NCI-H2196 (cell line): ENCODE data around the gene EFR3B.

Experiments used
- DNase-seq: peaks from one replicate; lab custom pipeline; 2025; ENCODE audit not compliant: unreplicated experiment; lab: John Stamatoyannopoulos, UW

Gene EFR3B

DNA sequence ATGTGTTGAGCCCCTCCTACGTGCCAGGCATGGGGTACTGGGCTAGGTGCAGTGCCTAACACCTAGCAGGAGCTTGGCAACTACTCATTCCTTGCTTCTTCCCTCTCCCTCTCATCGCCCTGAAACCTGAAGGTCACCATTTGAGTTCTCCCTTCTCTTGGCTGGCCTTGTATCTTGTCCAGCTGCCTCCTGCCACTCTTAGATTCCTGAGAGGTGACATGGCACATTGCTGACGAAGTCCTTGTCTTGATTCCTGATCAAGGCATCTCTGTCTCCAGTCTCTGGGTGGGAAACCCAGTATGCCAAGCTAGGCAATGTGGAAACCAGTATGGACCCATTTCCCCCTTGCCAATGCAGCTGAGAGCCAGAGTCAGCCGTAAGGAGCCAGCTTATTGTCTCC, 9.0 kb upstream of the EFR3B start:
- no peak for DNase-seq

DNA sequence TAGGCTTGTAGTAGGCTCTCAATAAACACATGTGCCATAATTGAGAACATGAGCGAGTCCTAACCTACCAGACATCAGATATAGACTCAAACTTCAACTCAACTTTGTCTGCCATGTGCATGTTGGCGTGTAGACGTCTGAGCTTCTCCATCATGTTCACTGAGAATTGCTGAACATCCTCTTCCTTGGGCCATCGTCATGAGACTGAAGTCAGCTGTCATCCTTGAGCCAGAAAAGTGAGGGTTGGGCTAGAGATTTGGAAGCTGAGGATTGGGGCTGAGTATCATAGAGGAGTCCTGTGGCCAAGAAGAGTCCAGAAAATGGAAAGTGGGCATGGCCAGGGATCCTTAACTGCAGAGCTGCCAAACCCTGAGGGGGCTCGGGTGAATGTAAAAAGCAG, 7.8 kb upstream of the EFR3B start:
- no peak for DNase-seq

DNA sequence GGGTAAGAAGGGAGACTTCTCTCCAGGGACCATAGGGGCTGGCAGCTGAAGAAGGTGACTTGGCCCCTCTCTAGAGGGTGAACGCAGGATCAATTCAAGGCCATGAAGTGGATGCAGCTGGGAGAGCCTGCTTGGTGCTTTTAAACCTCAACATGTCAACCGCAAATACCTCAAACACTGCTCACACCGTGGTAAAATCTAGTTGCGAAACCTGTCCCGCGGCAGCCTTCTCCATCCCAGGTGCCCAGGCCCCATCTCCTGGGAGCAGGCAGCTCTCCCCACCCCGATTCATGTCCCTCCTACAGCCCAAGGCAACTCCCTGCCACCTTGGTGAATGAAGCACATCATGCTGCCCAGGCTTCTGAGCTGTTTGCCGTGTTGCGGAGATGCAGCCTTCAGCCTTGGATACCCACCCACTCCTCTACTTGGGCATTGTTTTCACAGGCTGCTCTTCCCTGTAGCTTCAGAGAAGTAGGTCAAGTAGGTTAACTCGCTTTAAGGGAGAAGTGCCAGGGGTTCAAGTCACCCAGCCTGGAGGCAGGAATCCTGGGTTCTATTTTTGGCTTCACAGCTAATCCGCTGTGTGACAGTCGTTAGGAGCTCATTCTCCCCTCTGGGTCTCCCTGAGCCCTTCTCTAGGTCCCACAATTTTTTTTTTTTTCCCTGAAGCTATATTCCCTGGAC, 6.2 kb upstream of the EFR3B start:
- no peak for DNase-seq

DNA sequence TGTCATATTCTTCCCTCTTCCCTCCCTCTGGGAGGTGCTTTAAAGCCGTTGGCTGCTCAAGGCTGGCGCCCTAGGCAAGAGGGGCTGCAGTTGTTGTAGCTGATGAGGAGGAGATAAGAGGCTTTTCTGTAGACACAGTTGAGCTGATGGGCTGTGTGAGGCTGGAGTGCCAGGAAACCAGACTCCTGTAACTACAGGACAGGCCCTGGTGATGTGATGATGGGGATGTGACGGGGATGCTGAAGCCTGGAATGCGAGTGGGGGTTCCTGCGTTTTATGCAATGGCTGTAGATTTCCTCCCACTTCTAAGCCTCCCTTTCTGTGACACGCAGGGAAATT, 5.7 kb upstream of the EFR3B start:
- DNase-seq, result no peak

DNA sequence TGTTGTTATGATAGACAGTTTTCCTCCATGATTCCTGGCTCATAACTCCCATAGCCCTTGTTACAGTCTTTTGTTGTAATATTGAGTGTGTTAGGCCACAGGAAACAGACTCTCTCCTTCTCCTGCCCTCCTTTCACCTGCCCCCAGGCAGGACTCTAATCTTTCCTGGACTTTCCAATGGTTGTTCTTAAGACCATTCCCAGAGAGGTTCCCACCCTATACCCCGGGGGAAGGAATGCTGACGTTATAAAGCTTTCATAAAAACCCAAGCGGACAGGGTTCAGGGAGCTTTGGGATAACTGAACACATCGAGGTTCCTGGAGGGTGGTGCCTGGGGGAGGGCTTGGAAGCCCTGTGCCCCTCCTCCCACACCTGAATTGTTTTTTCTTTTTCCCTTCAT, 2.8 kb upstream of the EFR3B start:
- DNase-seq, result no peak

DNA sequence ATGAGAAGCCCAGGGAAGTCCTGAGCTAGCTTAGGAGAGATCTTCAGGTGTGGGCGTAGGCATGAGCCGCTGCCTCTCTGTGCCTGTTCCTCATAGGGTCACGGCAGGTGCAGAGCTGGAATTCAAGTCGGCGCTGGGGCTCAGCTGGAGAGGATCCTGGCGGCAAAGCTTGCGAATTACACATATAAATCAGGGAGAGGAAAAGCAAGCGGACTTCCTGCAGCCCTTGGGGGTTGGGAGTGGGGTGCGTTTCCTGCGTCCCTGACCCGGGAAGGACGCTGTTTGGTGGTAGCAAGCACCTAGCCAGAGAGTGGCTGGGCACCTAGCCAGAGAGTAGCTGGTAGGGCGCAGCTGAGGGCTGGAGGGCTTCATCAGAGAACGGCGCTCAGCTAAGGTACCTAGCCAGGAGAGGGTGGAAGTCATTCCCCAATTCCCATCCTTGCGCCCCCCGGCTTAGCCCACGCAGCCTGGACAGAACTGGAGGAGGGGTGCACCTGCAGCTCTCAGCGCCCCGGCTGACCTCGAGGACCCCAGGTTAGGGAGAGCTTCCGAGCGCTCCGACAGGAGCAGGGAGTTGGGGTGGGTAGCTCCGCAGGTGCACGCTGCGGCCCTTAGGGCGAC, 459 bp upstream of the EFR3B start:
- DNase-seq, result peak; percentile 79

DNA sequence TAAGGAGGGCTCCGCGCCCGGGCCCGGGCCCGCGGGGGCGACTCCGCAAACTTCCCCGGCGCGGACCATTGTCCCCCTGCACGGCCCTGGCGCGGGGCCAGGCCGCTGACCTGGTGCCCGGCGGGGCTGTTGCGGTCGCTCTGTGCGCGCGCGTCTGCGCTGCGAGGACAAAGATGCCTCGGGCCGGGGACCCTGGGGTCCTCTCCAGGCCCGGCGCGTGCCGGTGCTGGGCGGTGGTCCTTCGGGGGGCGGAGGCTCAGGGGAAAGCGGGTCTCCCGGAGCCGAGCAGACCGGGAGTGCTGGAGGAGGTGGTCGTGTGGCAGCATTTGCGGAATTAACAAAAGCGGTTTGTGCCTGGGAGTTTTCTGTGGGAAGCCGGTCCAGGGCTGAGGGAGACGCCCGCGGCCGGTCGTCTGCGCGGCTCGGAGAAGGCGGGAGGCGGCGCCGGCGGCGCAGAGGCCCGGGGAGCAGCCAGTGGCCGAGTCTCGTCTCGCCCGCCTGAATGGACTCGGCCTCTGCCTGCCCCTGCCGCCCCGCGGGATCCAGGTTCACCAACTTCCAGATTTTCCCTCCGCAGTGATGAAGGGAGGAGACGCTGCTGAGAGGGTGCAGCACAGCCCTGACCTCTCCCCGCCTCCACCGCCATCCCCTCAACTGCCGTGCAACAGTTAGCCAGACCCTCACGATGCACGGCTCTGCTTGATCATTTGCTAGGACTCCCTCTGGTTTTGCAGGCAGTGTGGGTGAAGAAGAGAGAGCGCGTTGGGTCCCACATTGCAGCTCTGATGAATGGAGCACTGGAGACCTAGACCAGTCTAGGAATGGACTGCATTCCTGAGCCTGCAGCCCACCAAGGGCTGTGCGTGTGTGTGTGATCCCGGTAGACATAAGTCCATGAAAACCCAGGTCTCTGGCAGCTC, 705 bp downstream of the EFR3B start:
- DNase-seq, result peak; percentile 33

DNA sequence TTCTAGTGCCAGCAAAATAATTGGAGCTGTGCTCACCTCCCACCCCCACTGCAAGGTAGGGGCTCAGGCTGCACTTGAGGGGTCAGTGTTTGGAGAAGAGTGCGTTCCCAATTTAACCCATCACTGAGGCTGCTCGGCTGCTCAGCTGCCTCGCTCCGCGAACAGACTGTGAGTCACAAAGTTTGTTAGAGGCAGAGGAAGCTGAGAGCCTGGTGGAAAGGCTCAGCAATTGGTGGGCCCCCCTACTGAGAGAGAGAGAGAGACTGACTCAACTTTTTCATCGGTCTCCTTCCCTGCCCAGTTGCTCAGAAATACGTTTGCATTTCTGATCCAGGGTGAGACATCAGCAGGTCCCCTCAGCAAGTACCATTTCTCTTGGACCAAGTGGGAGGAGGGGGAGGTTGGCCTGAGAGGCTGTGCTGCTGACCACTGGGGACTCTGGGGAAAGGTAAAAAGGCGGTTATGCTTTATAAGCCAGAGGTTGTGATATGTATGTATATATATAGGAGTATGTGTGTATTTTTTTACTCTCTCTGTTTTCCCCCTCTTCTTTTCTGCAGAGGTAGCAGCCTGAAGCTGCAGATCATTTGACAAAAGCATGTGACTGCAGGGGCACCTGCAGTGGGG, 1.5 kb downstream of the EFR3B start:
- DNase-seq, result no peak

DNA sequence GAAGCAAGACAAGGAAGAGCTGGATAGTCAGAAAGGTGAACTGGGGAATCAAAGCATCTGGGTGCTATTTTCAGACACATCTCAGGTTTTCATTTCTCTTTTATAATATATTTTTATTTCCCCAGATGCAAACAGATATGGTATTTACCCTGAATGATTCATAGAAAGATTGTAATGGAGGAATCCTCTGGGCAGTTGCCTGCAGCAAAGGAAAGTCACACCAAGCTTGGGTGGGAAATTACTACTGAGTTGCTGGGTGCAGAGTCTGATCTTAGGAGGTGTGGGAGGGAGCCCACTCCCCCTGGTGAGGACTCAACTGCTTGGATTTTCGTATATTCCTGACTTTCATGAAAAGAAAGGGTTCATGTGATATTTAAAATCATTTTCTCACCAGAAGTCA, 2.1 kb downstream of the EFR3B start:
- no peak for DNase-seq

DNA sequence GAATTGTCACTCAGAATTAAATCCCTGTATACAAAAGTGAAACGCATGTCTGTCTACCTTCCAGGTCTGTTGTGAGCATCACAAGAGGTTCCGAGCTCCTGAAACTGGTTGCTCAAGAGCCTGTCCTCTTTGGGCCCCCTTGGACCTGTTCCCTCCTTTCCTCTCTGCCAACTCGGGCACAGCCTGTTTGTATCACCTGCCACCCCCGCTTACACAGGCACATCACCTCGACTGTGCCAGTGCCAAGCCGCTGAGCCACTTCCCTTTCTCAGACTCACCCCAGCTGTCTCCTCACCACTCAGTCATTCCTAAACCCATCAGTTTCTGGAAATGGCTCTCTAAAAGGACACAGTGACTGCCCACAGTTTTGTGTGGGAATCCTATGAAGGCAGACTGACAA, 3.1 kb downstream of the EFR3B start:
- peak; percentile 34 for DNase-seq

DNA sequence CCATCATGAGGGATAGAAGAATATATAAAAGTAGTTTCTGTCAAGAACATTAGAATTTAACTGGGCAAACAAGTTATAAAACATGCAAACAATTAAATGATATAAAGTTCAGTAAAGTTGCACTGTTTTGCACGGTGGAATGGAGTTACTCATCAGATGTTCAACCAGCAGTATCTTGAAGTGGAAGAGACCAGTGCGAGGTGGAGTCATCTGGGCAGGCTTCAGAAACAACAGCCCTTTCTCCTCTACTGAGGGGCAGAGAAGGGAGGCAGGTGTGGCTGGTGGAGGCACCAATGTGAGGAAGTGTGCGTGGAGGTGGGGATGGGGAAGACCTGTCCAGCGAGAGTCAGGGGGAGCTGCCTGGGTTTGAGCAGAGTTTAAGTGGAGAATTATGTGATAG, 7.5 kb downstream of the EFR3B start:
- no peak for DNase-seq

DNA sequence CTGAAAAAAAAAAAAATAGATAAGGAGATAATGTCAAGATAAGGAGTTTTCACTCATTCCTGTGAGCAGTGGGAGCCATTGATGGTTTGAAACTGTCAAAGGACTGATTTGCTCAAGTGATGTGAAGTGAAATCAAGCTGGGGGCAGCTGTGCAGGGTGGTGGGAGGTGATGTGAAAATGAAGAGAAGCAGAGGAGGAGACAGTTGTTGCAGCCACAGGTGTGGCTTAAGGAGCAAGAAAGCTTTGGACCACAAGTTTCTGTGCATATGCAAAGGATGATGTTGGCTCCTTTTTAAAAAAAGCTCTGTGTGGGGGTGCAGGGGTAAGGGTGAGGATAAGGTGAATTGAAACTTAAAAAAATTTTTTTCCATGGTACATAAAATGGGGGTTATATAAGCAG, 8.3 kb downstream of the EFR3B start:
- no peak for DNase-seq

DNA sequence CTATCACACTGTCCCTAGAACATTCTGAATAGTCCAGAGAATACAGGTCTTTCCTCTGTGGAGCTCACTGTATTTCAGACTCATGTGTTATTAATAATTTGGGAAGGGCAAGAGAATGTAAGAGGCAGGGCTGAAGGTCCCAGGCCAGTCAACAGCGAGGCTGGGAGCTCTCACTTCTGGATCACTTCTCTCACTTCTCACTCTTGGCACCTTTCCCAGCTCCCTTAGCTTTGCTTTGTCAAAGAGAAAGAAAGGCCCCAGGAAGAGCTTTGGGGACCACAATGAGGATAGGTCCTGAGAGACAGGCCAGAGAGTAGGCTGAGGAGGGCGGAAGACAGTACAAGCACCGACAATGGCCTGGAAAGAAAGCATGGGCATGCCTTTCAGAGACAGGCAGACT, 11.2 kb downstream of the EFR3B start:
- peak; percentile 14 for DNase-seq

DNA sequence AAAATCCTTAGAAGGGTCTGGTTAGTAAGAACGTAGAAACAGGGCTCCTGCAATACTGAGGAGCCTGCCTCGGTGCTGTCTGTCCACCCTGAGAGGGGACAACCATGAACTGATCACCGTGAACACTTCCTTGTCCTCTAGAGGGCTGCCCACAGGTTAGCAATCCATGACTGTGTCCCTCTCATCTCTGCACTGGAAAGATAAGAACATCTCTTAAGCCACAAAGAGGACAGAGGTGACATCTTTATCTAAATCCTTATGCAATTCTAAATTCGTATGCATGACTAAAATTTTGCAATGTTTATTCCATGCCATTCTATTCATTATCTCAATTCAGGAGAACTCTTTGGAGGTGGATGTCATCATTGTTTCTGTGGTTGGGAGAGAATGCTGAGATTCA, 12.8 kb downstream of the EFR3B start:
- DNase-seq, result no peak

DNA sequence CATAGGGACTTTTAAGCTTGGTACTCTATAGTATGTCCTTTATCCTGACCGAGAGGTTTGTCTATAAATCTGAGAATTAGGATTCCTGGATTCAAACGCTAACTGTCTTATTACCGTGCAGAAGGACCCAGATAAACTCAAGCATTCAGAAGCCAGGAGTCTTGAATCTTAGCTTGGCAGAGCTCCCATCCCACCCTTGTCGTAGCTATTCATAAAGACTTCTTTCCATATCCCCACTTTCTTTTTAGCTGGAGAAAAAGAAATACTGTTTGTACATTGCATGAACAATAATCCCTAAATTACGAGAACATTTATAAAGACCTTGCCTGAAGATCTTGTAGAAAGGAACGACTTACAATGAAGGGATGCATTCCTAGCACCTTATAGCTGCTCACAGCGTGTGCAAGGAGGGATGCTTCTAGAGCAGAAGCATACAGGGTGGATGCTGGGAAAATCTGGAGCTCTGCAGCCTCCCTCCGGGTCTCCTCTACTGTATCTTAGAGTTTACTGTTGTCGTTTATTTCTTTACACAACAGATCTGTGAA, 13.6 kb downstream of the EFR3B start:
- no peak for DNase-seq

DNA sequence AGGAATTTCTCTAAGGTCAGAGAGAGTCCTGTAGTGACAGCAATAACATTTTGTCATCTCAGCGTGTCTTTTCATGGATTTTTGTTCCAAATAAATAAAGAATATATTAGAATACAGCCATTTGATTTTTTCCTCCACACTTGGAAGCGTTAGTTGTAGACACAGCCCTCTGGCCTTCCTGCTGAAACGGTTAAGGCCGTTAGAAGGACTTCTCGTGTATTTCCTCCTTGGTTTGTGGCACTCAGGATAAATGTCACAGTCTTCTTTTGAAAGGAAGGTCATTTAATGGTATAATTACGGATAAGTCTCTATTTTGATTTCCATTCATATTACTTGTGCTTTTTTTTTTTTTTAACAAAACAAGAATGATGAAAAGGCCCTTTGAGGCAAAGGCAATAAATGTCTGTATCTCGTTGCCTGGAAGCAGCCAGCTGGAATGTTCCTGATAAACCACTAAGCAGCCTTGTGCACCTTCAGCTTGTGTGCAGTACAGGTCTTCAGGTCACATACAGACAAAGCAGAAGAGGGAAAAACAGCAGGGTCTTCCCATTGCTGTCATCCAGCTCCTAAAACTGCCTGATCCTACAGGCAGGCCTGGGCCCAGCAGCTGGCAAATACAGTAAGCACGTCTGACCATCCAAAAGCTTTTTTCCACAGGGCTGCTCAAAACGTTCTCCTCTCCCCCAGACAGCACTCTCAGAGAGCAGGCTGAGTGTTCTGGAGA, 14.4 kb downstream of the EFR3B start:
- DNase-seq, result no peak

DNA sequence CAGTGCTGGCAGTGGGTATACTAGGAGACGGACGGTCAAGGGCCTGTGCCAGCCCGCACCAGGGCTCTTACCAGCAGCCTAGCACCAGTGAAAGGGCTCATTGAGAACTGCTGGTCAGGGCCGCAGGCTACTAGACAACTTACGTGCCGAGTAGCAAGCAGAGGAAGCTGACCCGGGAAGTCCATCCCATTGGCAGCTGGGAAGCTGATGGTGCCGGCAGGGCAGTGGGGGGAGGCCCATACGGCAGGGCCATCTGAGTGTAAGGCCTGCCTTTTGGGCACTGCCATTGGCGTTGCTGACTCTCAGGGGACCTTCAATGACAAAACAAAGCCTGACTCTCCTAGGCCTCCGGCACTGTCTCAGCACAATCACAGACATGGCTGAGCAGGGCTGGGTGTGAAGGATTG, 20.6 kb downstream of the EFR3B start:
- no peak for DNase-seq

DNA sequence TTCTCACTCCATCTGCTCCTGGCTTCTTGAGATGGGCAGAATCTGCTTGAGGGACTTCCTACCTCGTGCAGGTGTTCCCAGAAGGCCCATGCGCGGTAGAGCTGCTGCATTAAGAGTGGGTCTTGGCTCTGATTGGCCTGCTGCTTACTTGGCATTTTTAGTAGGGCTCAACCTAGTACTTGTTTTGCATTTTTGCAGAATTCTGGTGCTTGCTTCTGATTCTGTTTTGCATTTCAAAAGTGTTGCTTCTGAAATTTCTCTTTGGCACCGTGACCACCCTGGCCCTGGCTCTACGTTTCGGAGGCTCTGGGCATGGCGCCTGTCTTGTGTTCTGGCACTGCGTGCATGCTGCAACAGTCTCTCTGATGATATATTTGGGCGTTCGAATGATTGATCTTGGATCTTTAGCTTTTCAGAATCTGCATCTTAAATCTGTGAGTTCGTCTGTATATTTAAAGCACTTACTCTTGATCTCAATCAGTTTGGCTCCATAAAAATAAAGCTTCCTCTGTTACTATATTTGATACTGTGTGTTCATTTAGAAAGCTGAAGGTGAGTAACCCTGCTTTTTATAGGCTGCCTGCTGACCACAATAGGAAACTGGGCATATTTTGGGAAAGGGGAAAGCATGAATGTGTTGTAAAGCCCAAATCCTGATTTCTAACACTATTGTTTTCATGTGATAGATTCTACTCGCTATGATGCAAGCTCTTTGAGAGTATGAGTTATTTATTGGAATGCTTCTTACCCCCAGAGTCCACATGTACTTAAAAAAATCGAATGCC, 22.2 kb downstream of the EFR3B start:
- DNase-seq, result no peak

DNA sequence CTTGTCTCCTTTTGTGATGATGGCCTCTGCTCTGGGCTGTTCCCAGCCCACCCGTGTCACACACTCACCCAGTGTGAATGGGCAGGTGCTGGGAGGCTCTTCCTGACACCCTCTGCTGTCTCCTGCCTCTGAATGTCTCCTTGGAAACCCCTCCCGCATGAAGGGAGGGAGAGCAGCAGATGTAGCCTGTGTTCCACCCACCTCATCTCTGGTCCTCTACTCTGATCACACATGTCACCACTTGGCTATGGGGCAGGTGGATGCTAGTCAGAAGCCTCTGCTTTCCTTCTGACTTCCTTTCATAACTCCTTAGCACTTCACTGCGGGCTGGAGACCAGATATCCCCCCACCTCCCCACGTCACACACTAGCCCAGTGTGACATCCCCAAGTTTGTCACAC, 23.9 kb downstream of the EFR3B start:
- DNase-seq, result no peak

DNA sequence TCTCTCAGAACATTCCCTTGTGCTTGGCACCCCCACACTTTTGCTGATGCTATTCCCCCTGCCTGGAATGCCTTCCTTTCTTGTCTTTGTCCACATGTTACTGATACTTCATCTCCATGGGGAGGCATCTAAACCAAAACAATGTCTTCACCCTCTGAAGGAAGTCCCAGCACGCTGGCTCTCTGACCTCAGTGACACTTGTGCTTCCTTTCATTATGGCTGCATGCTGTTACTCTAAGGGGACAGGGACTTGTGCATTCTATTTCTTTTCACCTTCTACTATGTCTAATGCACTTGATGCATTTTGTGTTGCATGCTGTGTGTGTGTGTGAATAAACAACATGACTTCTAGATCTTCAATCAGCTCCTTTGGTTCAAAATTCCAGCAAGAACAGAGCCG, 24.6 kb downstream of the EFR3B start:
- no peak for DNase-seq
